Occipital lobe (tissue), 2 donors: ENCODE measurements around the gene CCM2. TPM values are rescaled to one million over a fixed set of nuclear protein-coding genes. Genes with fewer than 3 reads are reported as not detected.
"Not testable (repeated sequence)": the region's sequence is repeated elsewhere in the genome, so short reads cannot be mapped to it uniquely, and the experiment has no call there.

ENCODE experiments used
- DNase-seq: peaks from one replicate; lab custom pipeline; 2025; lab: John Stamatoyannopoulos, UW
- total RNA-seq: library from RNA; depleted of rRNA; stranded (reverse); fragments of >200 nt; gene quantifications from one replicate; pipeline ENCODE4 v1.2.3, GENCODE V29; 2014

Gene CCM2
- total RNA-seq, 1 donor from 2014 or later: 23.4 TPM

DNA sequence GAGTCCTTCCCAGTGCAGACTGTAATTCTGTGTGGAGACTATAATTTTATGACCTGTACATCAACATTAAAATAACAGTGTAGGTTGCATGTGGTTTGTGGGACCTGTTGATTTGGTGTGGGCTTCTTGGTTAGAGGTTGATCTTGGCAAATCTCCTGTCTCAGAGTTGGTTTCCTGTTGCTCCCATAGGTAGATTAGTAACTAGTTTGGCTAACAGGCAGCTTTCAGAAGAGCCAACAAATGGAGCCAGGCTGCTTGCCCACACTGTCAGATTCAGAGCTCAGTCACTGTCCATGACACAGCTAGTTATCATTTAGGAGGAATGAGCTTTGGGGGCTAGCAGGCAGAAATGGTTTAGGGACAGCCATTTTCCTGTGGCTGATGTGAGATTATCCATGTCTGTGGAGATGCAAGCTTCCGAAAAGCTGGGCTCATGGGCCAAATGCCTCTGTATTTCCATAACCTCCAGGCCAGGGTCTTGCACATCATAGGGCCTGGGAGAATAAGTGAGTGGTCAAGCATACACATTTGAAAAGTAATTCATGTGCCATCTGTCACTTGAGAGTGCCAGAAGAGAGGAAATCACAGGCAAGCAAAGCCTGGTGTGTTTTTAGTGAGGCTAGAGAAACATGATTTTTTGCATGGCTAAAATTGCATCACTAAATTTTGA, 33.4 kb downstream of the CCM2 start:
- DNase-seq: no peak

DNA sequence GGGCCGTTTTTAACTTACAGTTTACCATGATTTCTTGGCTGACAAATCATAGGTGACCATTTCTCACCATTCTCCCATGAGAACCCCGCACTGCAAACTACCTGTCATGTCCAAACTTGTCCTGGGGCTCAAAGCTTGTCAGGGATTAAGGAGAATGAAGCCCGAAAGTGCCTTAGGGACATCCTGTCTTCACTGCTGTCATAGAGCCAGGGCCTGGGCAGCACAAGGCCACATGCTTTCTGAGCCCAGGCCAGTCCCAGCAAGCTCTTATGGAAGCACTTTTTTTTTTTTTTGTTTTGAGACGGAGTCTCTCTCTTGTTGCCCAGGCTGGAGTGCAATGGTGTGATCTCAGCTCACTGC, 33.9 kb downstream of the CCM2 start:
- DNase-seq: no peak

DNA sequence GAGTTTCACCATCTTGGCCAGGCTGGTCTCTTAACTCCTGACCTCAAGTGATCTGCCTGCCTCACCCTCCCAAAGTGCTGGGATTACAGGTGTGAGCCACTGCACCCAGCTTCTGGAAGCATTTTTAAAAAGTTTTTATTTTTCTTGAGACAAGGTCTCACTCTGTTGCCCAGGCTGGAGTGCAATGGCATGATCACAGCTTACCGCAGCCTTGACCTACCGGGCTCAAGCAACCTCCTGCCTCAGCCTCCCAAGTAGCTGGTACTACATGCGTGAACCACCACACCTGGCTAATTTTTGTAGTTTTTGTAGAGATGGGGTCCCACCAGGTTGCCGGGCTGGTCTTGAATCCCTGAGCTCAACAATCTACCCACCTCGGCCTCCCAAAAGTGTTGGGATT, 34.7 kb downstream of the CCM2 start:
- not testable (repeated sequence) for DNase-seq

DNA sequence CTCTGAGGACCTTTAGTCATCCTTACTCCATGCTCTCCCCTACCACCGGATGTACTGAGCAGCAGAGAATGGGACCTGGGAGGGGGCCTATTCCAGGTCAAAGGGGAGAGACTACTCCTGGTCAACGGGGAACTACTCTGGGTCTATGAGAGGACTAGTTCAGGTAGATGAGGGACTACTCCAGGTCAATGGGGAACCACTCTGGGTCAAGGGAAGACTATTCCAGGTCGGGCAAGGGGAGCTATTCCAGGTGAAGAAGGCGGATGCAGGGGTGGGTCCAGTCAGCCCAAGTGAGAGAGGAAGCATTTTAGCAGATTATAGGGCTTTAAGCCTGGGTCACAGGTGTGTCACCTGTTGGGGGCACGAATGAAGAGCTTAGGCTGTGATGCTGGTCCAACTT, 35.4 kb downstream of the CCM2 start:
- no peak for DNase-seq

DNA sequence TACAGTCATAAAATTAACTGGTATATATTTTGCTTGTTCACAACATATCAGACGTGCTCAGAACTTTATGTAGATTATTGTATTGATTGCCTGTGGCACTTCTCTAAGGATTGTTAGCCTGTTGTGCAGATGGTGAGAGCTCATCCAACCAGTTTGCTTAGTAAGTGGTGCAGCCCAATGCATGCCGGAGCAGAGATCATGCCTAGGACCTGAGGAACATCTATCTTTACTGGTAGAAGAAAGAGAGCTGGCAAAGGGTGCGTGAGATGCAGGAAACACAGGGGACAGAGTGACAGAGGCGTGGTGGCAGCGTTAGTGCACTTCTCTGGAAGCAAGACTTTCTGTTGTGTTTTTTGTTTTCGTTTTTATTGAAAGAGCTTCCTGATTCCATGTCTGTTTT, 35.9 kb downstream of the CCM2 start:
- no peak for DNase-seq

DNA sequence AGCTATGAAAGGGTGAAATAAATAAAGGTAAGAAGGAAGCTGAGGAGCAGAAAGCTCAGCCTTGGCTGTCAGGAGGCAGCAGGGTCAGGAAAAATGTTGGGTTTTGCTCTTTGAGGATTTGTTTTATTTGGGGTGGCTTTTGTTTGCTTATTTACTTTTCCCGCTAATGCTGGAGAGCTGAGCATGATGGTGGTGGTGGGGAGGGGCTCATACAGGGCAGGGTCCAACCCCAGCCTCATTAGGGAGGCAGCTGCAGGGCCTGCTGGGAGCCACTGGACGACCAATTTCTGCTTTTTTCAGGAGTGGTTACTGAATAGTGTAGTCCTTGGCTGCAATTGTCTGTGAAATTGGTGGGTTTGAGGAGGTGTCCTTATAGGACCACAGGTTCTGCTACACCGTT, 36.3 kb downstream of the CCM2 start:
- no peak for DNase-seq

DNA sequence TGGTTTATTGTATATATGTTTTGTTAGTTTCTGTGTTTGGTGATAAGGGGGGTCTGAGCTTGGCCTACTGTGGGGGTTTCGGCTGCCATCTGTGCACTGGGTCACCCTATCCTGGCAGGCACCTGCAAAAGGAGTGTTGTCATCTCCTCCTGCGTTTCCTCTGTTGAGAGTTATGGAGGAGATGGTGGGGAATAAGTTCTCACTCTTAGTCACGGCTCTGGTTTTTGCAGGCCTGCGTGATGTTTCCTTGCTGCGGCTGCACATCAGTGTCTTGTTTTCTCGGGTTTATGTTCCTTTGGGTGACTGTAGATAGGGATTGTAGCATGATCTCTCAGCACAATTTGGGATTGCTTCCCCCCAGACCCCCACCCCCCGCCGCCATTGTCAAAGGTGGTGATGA, 36.8 kb downstream of the CCM2 start:
- no peak for DNase-seq

DNA sequence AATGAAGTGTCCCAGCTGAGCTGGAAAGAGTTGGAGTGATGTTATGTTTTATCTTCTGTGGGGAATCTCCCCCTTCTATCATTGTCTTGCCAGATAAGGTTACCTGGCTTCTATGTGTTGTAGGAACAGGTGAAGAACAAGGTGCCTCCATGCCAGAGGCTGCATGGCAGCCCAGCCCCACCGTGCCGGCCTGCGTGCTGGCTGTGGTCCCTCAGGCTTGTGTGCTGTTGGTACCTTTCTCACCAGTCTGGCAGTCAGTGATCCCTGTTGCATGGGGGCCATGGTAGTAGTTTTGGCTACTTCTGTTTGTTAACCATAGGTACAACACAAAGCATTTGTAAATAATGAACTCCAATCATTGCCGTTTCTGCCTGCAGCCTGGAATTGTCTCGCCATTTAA, 37.9 kb downstream of the CCM2 start:
- DNase-seq: no peak

DNA sequence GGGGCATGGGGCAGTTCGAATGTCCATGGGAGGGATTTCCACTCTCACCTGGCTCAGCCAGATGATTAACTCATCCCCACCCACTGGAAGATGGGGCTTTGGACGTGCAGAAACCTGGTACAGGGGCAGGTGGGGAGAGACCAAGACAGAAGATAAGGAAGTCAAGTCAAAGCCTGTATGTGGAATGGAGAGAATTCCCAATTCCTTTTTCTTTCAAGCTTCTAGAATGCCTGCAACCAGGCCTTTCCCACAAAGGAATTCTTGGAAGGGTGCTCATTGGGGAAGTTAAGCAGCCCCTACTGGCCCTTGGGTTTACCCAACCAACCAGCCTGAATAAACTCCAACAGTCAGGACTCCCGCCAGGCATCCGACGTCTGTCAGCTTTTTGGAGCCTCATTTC, 39.1 kb downstream of the CCM2 start:
- no peak for DNase-seq

DNA sequence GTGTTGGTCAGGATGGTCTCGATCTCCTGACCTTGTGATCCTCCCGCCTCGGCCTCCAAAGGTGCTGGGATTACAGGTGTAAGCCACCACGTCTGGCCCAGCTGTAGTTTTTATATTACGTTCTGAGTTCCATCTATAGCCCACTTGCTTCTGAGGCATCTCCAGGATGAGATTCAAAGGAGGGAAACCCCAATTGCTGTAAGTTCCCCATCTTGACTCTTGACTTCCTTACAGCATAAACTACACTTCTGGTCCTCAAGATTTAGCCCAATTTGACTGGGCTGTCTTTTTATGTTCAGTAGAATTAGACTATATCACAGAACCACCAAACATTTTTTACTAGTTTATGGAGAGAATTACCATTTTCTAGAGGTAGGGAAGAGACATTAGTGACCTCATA, 44.3 kb downstream of the CCM2 start:
- DNase-seq: no peak

DNA sequence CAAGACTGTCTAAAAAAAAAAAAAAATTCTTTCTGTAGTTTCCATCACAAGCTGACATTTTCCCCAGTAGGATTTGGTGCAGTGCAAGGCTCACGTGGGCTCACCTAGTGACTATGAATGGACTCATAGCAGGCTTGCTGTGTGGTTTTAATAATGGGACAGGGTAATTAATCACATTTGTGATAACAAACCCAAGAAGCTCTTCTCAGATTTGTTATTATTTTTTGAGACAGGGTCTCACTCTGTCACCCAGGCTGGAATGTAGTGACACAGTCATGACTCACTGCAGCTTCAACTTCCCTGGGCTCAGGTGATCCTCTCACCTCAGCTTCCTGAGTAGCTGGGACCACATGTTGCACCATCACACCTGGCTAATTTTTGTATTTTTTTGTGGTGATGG, 48.7 kb downstream of the CCM2 start:
- DNase-seq: no peak

DNA sequence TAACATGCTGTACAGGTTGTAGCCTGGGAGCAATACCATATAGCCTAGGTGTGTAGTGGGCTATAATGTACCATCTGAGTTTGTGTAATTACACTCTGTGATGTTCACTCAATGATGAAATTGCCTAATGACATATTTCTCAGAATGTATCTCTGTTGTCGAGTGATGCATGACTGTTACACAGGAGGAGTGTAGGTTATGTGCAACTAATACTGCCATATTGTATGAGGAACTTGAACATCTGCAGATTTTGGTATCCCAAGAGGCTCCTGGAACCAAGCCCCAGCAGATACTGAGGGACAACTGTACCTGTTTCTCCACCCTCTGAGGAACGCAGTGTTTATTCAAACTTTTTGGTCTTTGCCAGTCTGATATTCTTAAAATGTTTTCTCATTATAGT, 50.2 kb downstream of the CCM2 start:
- no peak for DNase-seq

DNA sequence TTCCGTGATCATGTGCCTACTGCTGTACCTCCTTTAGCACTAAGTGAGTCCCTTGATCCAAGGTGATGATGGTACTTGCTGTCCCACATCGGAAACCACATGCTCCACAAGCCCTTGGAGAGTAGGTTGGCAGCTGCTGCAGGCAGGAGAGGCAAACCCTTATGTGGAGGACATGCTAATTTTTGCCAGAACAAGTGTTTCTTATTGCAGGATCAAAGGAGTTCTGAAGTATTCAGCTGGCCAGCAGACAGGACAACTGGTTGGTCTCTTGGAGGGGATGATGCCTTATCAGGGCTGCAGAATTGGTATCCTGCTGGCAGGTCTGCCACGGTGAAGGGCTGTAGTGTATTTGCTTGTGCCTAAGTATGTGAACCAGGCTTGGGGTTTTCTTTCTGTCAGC, 52.0 kb downstream of the CCM2 start:
- DNase-seq: no peak

DNA sequence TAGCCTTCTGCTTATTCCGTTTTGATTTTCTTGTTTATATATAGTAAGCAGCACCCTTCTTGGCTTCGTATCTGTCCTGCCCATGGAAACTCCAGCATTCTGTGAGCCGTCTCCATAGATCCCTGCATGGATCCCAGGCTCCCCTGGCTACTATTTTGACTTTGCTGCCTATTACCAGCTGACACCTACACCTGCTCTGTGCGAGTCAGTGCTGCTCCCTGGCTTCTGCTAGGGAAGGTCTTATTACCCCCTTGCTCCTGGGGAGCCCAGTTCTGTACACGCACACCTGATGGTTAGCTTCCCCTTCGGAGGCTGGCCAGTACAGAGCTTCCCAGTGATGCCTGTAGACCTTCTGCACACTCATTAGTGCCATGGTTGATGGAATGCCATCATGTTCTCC, 53.4 kb downstream of the CCM2 start:
- DNase-seq: no peak

DNA sequence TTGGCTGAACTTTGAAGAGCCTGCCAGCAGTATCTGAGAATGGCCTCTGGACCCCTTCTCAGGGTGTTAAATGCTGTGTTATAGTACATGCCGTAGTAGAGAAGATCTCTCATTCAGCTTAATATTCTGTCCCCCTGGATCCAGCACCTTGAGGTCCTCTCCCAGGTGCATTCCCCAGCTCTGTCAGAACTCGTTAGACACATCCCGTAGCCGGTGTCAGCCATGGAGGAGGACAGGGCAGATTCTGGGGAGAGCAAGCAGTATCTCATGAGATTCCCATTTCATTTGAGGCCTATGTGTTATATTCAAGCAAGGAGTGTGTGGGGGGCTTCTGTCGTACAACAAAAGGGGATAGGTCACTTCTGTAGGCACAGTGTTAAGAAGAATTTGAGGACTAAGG, 53.9 kb downstream of the CCM2 start:
- DNase-seq: no peak

DNA sequence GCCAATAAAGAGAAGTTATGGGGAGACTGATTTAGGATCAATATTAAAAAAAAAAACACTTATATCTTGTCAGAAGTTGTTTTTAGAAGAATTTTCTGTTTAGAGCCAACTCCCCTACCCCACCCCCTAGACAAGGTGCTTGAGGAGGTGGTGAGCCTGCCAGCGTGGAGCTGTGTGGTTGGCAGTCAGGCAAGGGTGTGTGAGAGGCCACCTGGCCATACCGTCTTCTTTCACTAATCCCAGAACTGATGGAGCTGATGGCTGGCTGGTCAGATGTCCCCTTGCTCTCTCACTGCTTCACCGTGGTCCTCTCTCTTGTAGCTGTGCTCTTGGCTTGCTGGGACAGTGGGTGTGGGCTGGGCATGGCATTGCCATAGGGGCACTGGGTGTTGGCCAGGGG, 54.4 kb downstream of the CCM2 start:
- DNase-seq: no peak

DNA sequence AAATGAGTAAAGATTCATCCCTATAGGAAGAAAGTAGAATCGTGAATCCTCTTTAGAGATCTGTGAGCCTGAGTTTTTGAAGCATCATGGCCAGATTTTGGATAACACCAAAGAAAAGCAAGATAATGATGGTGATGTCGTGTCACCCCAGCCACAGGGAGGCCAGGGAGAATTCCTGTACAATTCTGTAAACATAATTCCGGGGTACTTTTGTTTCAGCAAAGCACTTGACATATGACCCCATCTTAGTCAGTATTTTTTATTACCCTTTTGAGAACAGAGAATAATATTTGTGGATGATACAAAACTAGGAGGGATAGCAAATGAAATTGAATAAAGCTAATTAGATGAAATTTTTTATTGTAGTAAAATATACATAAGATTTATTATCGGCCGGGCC, 55.0 kb downstream of the CCM2 start:
- no peak for DNase-seq

DNA sequence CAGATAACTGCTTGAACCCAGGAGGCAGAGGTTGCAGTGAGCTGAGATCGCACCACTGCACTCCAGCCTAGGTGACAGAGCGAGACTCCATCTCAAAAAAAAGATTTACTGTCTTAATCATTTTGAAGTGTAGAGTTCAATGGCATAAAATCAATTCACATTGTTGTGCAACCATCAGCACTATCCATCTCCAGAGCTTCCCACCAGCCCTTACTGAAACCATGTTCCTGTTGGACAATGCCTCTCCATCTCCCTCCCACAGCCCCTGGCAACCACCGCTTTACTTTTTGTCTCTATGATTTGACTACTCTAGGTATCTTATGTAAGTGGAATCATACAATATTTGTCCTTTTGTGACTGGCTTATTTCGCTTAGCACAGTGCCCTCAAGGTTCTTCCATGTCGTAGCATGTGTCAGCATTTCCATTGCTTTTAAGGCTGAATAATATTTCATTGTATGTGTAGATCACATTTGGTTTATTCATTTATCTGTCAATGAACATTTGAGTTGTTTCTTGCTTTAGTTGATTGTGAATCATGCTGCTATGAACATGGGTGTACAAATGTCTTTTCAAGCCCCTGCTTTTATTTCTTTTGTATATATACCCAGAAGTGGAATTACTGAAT, 55.7 kb downstream of the CCM2 start:
- DNase-seq: no peak

DNA sequence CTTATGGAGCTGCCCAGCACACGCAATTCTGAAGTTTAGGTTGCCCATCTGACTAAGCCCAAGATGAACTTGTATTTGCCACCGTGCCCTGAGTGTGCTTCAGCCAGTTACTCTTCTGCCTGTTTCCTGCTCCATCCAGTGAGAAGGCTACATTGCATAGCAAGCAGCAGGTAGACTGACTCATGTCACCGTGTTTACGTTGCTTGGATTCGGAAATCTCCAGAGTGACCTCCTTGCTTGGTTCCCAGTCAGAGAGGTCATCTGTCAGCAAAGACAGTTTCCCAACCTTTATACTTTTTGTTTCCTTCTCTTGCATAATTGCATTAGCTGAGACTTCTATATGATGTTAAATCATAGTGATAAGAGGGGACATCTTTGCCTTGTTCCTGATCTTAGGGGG, 57.9 kb downstream of the CCM2 start:
- DNase-seq: no peak

DNA sequence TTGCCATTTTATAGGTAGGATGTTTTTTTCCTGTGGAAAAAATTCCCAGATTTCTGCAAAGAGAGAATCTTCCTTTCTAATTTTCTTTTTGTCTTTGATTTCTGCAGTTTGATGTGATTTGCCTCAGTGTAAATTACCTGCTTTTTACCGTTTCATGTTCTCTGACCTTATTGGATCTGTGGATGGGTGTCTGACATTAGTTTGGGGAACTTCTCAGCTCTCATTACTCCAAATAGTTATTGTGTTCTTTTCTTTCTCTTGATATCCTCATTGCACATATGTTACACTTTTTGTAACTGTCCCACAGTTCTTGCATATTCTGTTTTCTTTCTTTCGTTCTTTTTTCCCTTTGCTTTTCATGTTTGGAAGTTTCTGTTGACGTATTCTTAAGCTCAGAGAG, 60.3 kb downstream of the CCM2 start:
- no peak for DNase-seq

DNA sequence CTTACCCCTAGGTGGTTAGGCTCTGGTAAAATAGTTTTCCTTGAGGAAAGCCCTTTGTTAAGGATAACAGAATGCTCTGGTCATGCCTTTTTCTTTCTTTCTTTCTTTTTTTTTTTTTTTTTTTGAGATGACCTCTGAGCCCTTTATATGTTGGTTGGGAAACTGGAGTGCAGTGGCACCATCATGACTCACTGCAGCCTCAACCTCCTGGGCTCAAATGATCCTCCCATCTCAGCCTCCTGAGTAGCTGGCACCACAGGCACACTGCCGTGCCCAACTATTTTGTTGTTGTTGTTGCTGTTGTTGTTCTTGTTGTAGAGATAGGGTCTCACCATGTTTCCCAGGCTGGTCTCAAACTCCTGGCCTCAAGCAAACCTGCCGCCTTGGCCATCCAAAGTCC, 61.4 kb downstream of the CCM2 start:
- DNase-seq: no peak

DNA sequence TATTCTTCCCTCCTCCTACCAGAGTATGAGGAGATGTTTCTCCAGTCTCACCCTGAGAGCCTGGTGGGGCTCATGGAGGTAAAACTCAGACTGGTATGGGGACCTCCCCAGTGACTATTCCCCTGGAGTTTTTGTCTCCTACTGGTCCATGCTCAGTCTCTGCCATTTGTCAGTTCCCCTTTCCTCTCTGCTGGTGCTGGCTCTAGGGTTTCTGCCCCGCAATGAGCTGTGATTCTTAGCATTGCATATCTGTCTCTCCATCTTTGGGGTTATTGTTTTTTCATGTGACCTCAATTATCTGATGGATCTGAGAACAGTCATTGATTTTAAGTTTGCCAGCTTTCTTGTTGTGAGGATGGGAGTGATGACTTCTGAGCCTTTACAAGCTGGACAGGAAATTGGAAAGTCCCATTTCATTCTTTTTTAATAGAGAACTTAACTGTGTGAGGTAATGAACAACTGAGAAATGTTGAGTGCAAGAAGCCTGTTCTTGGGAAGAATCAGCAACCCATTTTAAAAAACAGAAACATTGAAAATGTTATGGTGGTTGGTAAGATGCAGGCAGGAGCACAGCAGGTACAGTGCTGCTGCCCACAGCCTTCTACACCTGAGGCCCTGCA, 61.9 kb downstream of the CCM2 start:
- DNase-seq: no peak

DNA sequence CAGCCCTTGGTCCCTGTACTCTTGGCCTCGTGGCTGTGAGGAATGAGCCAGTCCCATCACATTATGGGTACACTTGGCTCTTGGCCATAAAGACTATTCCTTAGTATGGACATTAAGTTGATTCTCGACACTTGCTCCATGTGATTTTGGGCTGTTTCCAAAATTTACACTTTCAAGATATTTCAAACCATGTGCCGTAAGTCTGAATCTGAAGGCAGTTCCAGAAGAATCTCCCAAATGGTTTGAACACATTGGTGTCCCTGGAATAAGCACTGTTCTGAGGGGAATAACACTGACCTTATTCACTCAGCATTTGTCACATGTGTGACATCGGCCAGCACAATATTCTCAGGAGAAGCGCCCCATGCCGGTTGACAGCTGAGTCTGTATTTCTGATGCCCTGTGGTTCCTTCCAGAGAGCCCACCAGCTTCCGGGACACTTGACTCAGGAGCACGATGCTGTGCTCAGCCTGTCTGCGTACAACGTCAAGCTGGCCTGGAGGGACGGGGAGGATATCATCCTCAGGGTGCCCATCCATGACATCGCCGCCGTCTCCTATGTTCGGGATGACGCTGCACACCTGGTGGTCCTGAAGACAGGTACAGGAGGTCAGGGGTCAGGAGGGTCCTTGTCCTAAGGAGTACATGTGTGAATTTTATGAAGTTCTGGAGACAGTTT, 64.2 kb downstream of the CCM2 start:
- no peak for DNase-seq
